H1 (cell line): ENCODE measurements around the gene CCNT2. TPM values are rescaled to one million over a fixed set of nuclear protein-coding genes. Genes with fewer than 3 reads are reported as not detected.

Experiments used
- BRCA1 ChIP-seq: IDR thresholded peaks from 2 replicates; pipeline ENCODE4 v1.6.1; 2012; ENCODE audit warnings: low read depth, low read length, improper control_type of control experiment
- CBX5 ChIP-seq: fragments of 300-800, 300-1000 bp; sonication (generic); IDR thresholded peaks from 2 replicates; pipeline ENCODE4 v1.7.1; 2016; ENCODE audit warnings: antibody characterized with exemption, low read length, low read depth
- CHD1 ChIP-seq: IDR thresholded peaks from 2 replicates; pipeline ENCODE4 v1.6.1; 2012; ENCODE audit warnings: low read depth, low read length, improper control_type of control experiment
- KDM5A ChIP-seq: fragments of 200-600 bp; IDR thresholded peaks from 2 replicates; pipeline ENCODE4 v1.7.1; 2012; ENCODE audit warnings: mild to moderate bottlenecking, low read length, inconsistent platforms, mixed read lengths
- MAX ChIP-seq: IDR thresholded peaks from 2 replicates; pipeline ENCODE4 v1.6.1; 2012; ENCODE audit warnings: inconsistent platforms
- RFX5 ChIP-seq: IDR thresholded peaks from 2 replicates; pipeline ENCODE4 v1.6.1; 2011; ENCODE audit warnings: low read depth, low read length, improper control_type of control experiment, borderline replicate concordance
- ZNF274 ChIP-seq: IDR thresholded peaks from 2 replicates; pipeline ENCODE4 v1.7.0; 2012; ENCODE audit warnings: low read length, borderline replicate concordance; ENCODE audit errors: extremely low read depth
- polyA plus RNA-seq, 7 experiments: library from polyadenylated mRNA; depleted of rRNA in 3 of 7; stranded (reverse) in 5 of 7; unstranded in 2 of 7; fragments of >200 nt in 5 of 7; fragments of 200-250 nt in 2 of 7; gene quantifications; 1 replicate in 5 of 7; 2 replicates in 1 of 7; 4 replicates in 1 of 7; pipeline versions ENCODE4 v1.2.1 to v1.2.3, GENCODE V29; 2011 to 2013; ENCODE audit warnings: missing spikeins in 2 of 7, mixed read lengths in 2 of 7
- total RNA-seq: library from RNA; stranded (reverse); fragmentation: NEBNext Ultra II Directional; extraction: Animal tissue kit (Norgen Biotek cat#: 25700); gene quantifications from 2 replicates; pipeline ENCODE4 v1.2.1, GENCODE V29; 2021

The CCNT2 gene
- total and polyA plus RNA-seq, 2 of the 8 experiments (the other 6 are each of a cell fraction or from before 2014, with no cell fraction given): 13.0 to 39.7 TPM

- TF ChIP-seq KDM5A (no peak), CBX5 (no peak), MAX (no peak), RFX5 (no peak), ZNF274 (no peak), BRCA1 (no peak), CHD1 (no peak)
These were observed 6.3 kb upstream of the CCNT2 start (continued) for GRCh38 chr2:134912361-134912760.
